IPS-15b (cell line): ENCODE results near the gene ZSWIM6.
A peak's percentile ranks its signal among the peaks of the same experiment; 100 is the strongest.

Experiments
- H3K27me3 ChIP-seq: one replicate; pipeline ENCODE4 v1.6.1; 2013; ENCODE audit warnings: low read length; ENCODE audit not compliant: control insufficient read depth, insufficient read depth
- H3K36me3 ChIP-seq: one replicate; pipeline ENCODE4 v1.6.1; 2013; ENCODE audit warnings: low read length; ENCODE audit not compliant: control insufficient read depth, insufficient read depth
- H3K4me1 ChIP-seq: one replicate; pipeline ENCODE4 v1.6.1; 2013; ENCODE audit warnings: mild to moderate bottlenecking, low read length; ENCODE audit not compliant: control insufficient read depth, insufficient read depth
- H3K4me3 ChIP-seq: one replicate; pipeline ENCODE4 v1.5.1; 2013; ENCODE audit warnings: low read depth, low read length
- H3K9ac ChIP-seq: one replicate; pipeline ENCODE4 v1.6.1; 2013; ENCODE audit warnings: low read depth, mild to moderate bottlenecking, low read length
- H3K9me3 ChIP-seq: one replicate; pipeline ENCODE4 v1.6.1; 2013; ENCODE audit warnings: mild to moderate bottlenecking, low read length; ENCODE audit not compliant: control insufficient read depth, insufficient read depth

ZSWIM6 gene

GRCh38 chr5:61308712-61309111, 23.3 kb upstream of the ZSWIM6 start:
- H3K9me3 ChIP-seq, result no peaks in the 10 kb centered on the region
- H3K4me1 ChIP-seq, result no peaks in the 10 kb centered on the region
- no peak overlapping the region for H3K4me3 ChIP-seq
- H3K27me3 ChIP-seq, result peaks cover 78% of the 10 kb centered on the region
- H3K36me3 ChIP-seq, result no peaks in the 10 kb centered on the region
- no peak overlapping the region for H3K9ac ChIP-seq

- Histone ChIP-seq H3K4me3 (no peak overlapping the region), H3K9ac (no peak overlapping the region), H3K4me1 (no peaks in the 10 kb centered on the region), H3K9me3 (no peaks in the 10 kb centered on the region), H3K27me3 (peaks cover 82% of the 10 kb centered on the region), H3K36me3 (no peaks in the 10 kb centered on the region)
Measured at GRCh38 chr5:61309115-61309514, 22.9 kb upstream of the ZSWIM6 start.

GRCh38 chr5:61311056-61311610, 20.9 kb upstream of the ZSWIM6 start:
- Histone ChIP-seq H3K27me3 (peaks cover 91% of the 10 kb centered on the region), H3K4me3 (no peak overlapping the region), H3K9me3 (no peaks in the 10 kb centered on the region), H3K9ac (no peak overlapping the region), H3K36me3 (no peaks in the 10 kb centered on the region), H3K4me1 (no peaks in the 10 kb centered on the region)

- no peaks in the 10 kb centered on the region for H3K4me1 ChIP-seq
- H3K9me3 ChIP-seq, result no peaks in the 10 kb centered on the region
- no peaks in the 10 kb centered on the region for H3K36me3 ChIP-seq
- H3K27me3 ChIP-seq, result peaks cover 85% of the 10 kb centered on the region
- H3K4me3 ChIP-seq, result no peak overlapping the region
- H3K9ac ChIP-seq, result no peak overlapping the region
Measured at GRCh38 chr5:61311836-61312808, 19.9 kb upstream of the ZSWIM6 start.

GRCh38 chr5:61313960-61314681, 17.9 kb upstream of the ZSWIM6 start:
- Histone ChIP-seq H3K9me3 (no peaks in the 10 kb centered on the region), H3K27me3 (peaks cover 78% of the 10 kb centered on the region), H3K4me1 (no peaks in the 10 kb centered on the region), H3K4me3 (no peak overlapping the region), H3K36me3 (no peaks in the 10 kb centered on the region), H3K9ac (no peak overlapping the region)

- Histone ChIP-seq H3K4me3 (no peak overlapping the region), H3K9ac (no peak overlapping the region), H3K9me3 (no peaks in the 10 kb centered on the region), H3K27me3 (peaks cover 62% of the 10 kb centered on the region), H3K4me1 (no peaks in the 10 kb centered on the region), H3K36me3 (no peaks in the 10 kb centered on the region)
Measured at GRCh38 chr5:61318376-61318775, 13.7 kb upstream of the ZSWIM6 start.

- peaks cover 56% of the 10 kb centered on the region for H3K27me3 ChIP-seq
- H3K9me3 ChIP-seq, result no peaks in the 10 kb centered on the region
- H3K4me3 ChIP-seq, result peak overlapping the region; percentile 47
- no peaks in the 10 kb centered on the region for H3K4me1 ChIP-seq
- H3K9ac ChIP-seq, result no peak overlapping the region
- H3K36me3 ChIP-seq, result no peaks in the 10 kb centered on the region
Measured at GRCh38 chr5:61319388-61320146, 12.5 kb upstream of the ZSWIM6 start.

GRCh38 chr5:61320860-61321259, 11.2 kb upstream of the ZSWIM6 start:
- H3K9me3 ChIP-seq, result no peaks in the 10 kb centered on the region
- H3K9ac ChIP-seq, result no peak overlapping the region
- H3K27me3 ChIP-seq, result peaks cover 55% of the 10 kb centered on the region
- no peak overlapping the region for H3K4me3 ChIP-seq
- no peaks in the 10 kb centered on the region for H3K36me3 ChIP-seq
- no peaks in the 10 kb centered on the region for H3K4me1 ChIP-seq

- H3K36me3 ChIP-seq, result no peaks in the 10 kb centered on the region
- no peaks in the 10 kb centered on the region for H3K4me1 ChIP-seq
- no peaks in the 10 kb centered on the region for H3K9me3 ChIP-seq
- H3K9ac ChIP-seq, result no peak overlapping the region
- peaks cover 63% of the 10 kb centered on the region for H3K27me3 ChIP-seq
- H3K4me3 ChIP-seq, result no peak overlapping the region
Measured at GRCh38 chr5:61321669-61322068, 10.4 kb upstream of the ZSWIM6 start.

- H3K36me3 ChIP-seq, result no peaks in the 10 kb centered on the region
- H3K4me3 ChIP-seq, result no peak overlapping the region
- H3K27me3 ChIP-seq, result peaks cover 68% of the 10 kb centered on the region
- no peaks in the 10 kb centered on the region for H3K4me1 ChIP-seq
- no peaks in the 10 kb centered on the region for H3K9me3 ChIP-seq
- no peak overlapping the region for H3K9ac ChIP-seq
Measured at GRCh38 chr5:61322738-61323725, 9.0 kb upstream of the ZSWIM6 start.
